HFFc6 (cell line): ENCODE results near the gene IKZF4. TPM values are rescaled to one million over a fixed set of nuclear protein-coding genes. Genes with fewer than 3 reads are reported as not detected.

Source experiments
- DNase-seq: peaks from one replicate; pipeline ENCODE4 v3.0.0-alpha.2; 2018
- H3K27ac Mint-ChIP-seq: 2 replicates; pipeline ENCODE4 v1.8.0; 2020; ENCODE audit warnings: mild to moderate bottlenecking, mixed read lengths
- H3K27me3 Mint-ChIP-seq: 2 replicates; pipeline ENCODE4 v1.8.0; 2021; ENCODE audit warnings: mild to moderate bottlenecking, moderate library complexity, mixed read lengths; ENCODE audit not compliant: insufficient read depth
- H3K36me3 Mint-ChIP-seq: 2 replicates; pipeline ENCODE4 v1.8.0; 2021; ENCODE audit warnings: low read depth, mixed read lengths
- H3K4me1 Mint-ChIP-seq: 2 replicates; pipeline ENCODE4 v1.8.0; 2020; ENCODE audit warnings: low read depth, mixed read lengths
- H3K4me3 Mint-ChIP-seq: 2 replicates; pipeline ENCODE4 v1.8.0; 2020; ENCODE audit warnings: mild to moderate bottlenecking, moderate library complexity, mixed read lengths
- H3K9me3 Mint-ChIP-seq: 2 replicates; pipeline ENCODE4 v1.8.0; 2020; ENCODE audit warnings: mild to moderate bottlenecking, mixed read lengths
- total RNA-seq, 6 experiments: library from RNA; stranded (reverse); fragmentation: NEBNext Ultra II Directional; extraction: Animal tissue kit (Norgen Biotek cat#: 25700); gene quantifications; 2 replicates in 1 of 6; 3 replicates in 5 of 6; pipeline ENCODE4 v1.2.3, GENCODE V29; 2021
- TF ChIP-seq, protein P1 (sequence below): fragments of 200-600 bp; sonication (generic); IDR thresholded peaks from 2 replicates; pipeline ENCODE4 v1.5.0; 2021; ENCODE audit warnings: antibody characterized with exemption, mild to moderate bottlenecking

The IKZF4 gene
- total RNA-seq, 6 experiments from 2014 or later = 5.2 to 7.2 (median 5.9) TPM

DNA sequence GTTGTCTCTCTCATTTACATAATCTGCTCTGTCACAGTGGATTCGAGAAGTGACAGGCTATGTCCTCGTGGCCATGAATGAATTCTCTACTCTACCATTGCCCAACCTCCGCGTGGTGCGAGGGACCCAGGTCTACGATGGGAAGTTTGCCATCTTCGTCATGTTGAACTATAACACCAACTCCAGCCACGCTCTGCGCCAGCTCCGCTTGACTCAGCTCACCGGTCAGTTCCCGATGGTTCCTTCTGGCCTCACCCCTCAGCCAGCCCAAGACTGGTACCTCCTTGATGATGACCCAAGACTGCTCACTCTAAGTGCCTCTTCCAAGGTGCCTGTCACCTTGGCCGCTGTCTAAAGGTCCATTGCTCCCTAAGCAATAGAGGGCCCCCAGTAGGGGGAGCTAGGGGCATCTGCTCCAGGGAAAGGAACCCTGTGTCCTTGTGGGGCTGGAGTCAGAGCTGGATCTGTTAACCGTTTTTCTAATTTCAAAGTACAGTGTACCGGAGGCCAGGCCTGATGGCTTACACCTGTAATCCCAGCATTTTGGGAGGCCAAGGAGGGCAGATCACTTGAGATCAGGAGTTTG lies 64.2 kb downstream of the IKZF4 start:
- Mint-ChIP-seq H3K4me1 (no peaks in the 10 kb centered on the region; the same call in 1 of the 2 replicates), H3K9me3 (no peaks in the 10 kb centered on the region), H3K36me3 (no peaks in the 10 kb centered on the region), H3K27ac (no peak overlapping the region), H3K27me3 (peaks cover 21% of the 10 kb centered on the region), H3K4me3 (no peak overlapping the region)
- no peak for DNase-seq
- TF ChIP-seq, protein P1, sequence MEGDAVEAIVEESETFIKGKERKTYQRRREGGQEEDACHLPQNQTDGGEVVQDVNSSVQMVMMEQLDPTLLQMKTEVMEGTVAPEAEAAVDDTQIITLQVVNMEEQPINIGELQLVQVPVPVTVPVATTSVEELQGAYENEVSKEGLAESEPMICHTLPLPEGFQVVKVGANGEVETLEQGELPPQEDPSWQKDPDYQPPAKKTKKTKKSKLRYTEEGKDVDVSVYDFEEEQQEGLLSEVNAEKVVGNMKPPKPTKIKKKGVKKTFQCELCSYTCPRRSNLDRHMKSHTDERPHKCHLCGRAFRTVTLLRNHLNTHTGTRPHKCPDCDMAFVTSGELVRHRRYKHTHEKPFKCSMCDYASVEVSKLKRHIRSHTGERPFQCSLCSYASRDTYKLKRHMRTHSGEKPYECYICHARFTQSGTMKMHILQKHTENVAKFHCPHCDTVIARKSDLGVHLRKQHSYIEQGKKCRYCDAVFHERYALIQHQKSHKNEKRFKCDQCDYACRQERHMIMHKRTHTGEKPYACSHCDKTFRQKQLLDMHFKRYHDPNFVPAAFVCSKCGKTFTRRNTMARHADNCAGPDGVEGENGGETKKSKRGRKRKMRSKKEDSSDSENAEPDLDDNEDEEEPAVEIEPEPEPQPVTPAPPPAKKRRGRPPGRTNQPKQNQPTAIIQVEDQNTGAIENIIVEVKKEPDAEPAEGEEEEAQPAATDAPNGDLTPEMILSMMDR = peak; percentile 68

DNA sequence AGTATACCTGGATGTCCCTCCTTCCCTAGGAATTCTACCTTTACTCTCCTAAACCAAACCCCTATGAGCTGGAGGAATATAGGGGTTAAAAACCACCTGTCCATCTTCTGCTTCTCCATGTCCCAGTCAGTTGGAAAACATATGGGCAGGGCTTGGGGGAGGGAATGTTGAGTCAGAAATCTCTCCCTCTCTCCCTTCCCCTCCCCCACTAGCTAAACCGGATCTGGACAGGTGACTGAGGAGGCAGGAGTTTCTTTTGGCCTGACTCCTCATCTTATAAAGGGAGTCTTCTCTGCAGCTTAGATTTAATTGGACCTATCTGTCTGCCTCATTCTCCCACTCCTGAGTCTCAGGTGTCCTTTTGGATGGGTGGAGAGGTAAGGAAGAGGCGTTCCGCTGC lies 65.3 kb downstream of the IKZF4 start:
- DNase-seq = no peak
- Mint-ChIP-seq H3K36me3 (no peaks in the 10 kb centered on the region), H3K27me3 (peaks cover 19% of the 10 kb centered on the region), H3K4me3 (no peak overlapping the region), H3K9me3 (no peaks in the 10 kb centered on the region), H3K4me1 (no peaks in the 10 kb centered on the region), H3K27ac (no peak overlapping the region)
- TF ChIP-seq, protein P1 = no peak

DNA sequence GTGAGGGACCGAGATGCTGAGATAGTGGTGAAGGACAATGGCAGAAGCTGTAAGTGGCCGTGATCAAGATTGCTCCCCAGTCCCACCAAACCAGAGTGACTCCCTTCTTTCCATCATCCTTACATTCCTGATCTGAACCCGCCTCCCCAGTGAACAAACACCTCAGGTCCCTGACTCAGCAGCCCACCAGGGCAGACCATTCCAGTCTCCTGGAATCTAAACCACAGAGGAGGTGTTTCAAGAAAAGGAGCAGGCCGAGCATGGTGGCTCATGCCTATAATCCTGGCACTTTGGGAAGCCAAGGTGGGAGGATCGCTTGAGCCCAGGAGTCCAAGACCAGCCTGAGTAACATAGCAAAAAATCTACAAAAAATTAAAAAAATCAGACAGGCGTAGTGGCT lies 65.8 kb downstream of the IKZF4 start:
- H3K4me1 Mint-ChIP-seq = no peaks in the 10 kb centered on the region
- DNase-seq = no peak
- no peak overlapping the region for H3K27ac Mint-ChIP-seq
- H3K27me3 Mint-ChIP-seq = peaks cover 15% of the 10 kb centered on the region
- H3K4me3 Mint-ChIP-seq = no peak overlapping the region
- H3K36me3 Mint-ChIP-seq = no peaks in the 10 kb centered on the region
- no peaks in the 10 kb centered on the region for H3K9me3 Mint-ChIP-seq
- TF ChIP-seq, protein P1 = no peak

DNA sequence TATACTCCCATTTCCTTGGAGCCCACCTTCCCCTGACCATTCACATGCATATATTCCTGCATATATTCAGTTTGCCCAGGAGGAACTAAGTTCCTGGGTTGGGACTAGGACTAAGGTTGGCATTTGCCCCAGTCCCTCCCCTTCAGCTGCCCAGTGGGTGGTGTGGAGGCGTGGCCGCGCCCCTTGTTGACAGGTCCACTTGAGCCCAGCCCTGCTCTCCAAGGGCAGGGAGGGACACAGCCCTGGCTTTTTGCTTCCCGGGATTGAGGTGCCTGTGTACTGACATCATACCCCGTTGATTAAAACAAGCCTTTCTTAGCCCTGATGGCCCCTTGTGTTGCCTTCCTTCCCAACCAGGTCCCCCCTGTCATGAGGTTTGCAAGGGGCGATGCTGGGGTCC lies 66.4 kb downstream of the IKZF4 start:
- TF ChIP-seq, protein P1 = no peak
- Mint-ChIP-seq H3K27ac (no peak overlapping the region), H3K36me3 (no peaks in the 10 kb centered on the region), H3K27me3 (peaks cover 10% of the 10 kb centered on the region), H3K4me1 (no peaks in the 10 kb centered on the region), H3K9me3 (no peaks in the 10 kb centered on the region), H3K4me3 (no peak overlapping the region)
- no peak for DNase-seq

Other genes starting within 250 kb of the IKZF4 start
- 10 to 100 TPM; 68.9 to 85.5 (median 78.4) TPM for gene SARNP, start 203.3 kb upstream of the IKZF4 start, total RNA-seq
- gene ORMDL2, start 203.0 kb upstream of the IKZF4 start, total RNA-seq = 100 to 1,000 TPM in 1 of 6 experiments, 10 to 100 TPM in 5; 79.9 to 100 (median 90.1) TPM
- 10 to 100 TPM; 31.7 to 33.5 (median 32.5) TPM for gene DNAJC14, start 191.5 kb upstream of the IKZF4 start, total RNA-seq
- 10 to 100 TPM; 13.7 to 24.7 (median 21.4) TPM for gene MMP19, start 178.1 kb upstream of the IKZF4 start, total RNA-seq
- 10 to 100 TPM; 25.0 to 32.3 (median 28.3) TPM for gene PYM1, start 93.1 kb upstream of the IKZF4 start, total RNA-seq
- 10 to 100 TPM; 67.1 to 87.4 (median 79.6) TPM for gene DGKA, start 89.9 kb upstream of the IKZF4 start, total RNA-seq
- gene PMEL, start 55.0 kb upstream of the IKZF4 start, total RNA-seq = 1 to 10 TPM in 1 of 6 experiments, under 1 TPM in 5; 0.47 to 1.3 (median 0.59) TPM
- 10 to 100 TPM; 27.1 to 61.0 (median 53.9) TPM for gene CDK2, start 54.2 kb upstream of the IKZF4 start, total RNA-seq
- 100 to 1,000 TPM in 2 of 6 experiments, 10 to 100 TPM in 4; 90.2 to 107 (median 96.5) TPM for gene RAB5B, start 47.0 kb upstream of the IKZF4 start, total RNA-seq
- 10 to 100 TPM; 15.2 to 19.4 (median 17.0) TPM for gene SUOX, start 23.8 kb upstream of the IKZF4 start, total RNA-seq
- 100 to 1,000 TPM in 1 of 6 experiments, 10 to 100 TPM in 5; 40.7 to 151 (median 52.1) TPM for gene RPS26, start 20.9 kb downstream of the IKZF4 start, total RNA-seq
- 1 to 10 TPM; 1.0 to 2.5 (median 1.8) TPM for gene ERBB3, start 59.1 kb downstream of the IKZF4 start, total RNA-seq
- gene PA2G4, start 83.5 kb downstream of the IKZF4 start, total RNA-seq = 100 to 1,000 TPM; 144 to 190 (median 177) TPM
- gene RPL41, start 95.6 kb downstream of the IKZF4 start, total RNA-seq = 1,000 to 10,000 TPM; 2,722 to 3,464 (median 3,292) TPM
- 1 to 10 TPM; 3.3 to 4.7 (median 3.8) TPM for gene ZC3H10, start 97.2 kb downstream of the IKZF4 start, total RNA-seq
- 100 to 1,000 TPM; 136 to 174 (median 151) TPM for gene ESYT1, start 107.2 kb downstream of the IKZF4 start, total RNA-seq
- gene MYL6B, start 131.5 kb downstream of the IKZF4 start, total RNA-seq = 100 to 1,000 TPM in 5 of 6 experiments, 10 to 100 TPM in 1; 84.5 to 119 (median 108) TPM
- gene MYL6, start 137.3 kb downstream of the IKZF4 start, total RNA-seq = 1,000 to 10,000 TPM; 2,668 to 3,384 (median 3,141) TPM
- gene SMARCC2, start 168.4 kb downstream of the IKZF4 start, total RNA-seq = 10 to 100 TPM; 72.1 to 99.8 (median 87.1) TPM
- gene RNF41, start 200.9 kb downstream of the IKZF4 start, total RNA-seq = 100 to 1,000 TPM in 1 of 6 experiments, 10 to 100 TPM in 5; 65.9 to 103 (median 71.2) TPM
- gene NABP2, start 203.3 kb downstream of the IKZF4 start, total RNA-seq = 10 to 100 TPM; 46.8 to 53.6 (median 49.4) TPM
- gene SLC39A5, start 209.0 kb downstream of the IKZF4 start, total RNA-seq = under 1 TPM in 1 of 6 experiments, not detected in 5; 0.10 TPM
- 10 to 100 TPM; 57.9 to 87.8 (median 68.6) TPM for gene ANKRD52, start 237.3 kb downstream of the IKZF4 start, total RNA-seq
- gene COQ10A, start 245.9 kb downstream of the IKZF4 start, total RNA-seq = 10 to 100 TPM in 1 of 6 experiments, 1 to 10 TPM in 5; 6.4 to 10.7 (median 8.2) TPM